Endothelial cell of umbilical vein (primary cell): ENCODE measurements around the gene NUBPL. TPM values are rescaled to one million over a fixed set of nuclear protein-coding genes. Genes with fewer than 3 reads are reported as not detected.

Experiments used
- BruUV-seq: library from RNA; stranded (reverse); fragments of 400-500 nt; replicated peaks from 2 replicates; lab custom pipeline; 2021; lab: Mats Ljungman, UMichigan
- CTCF ChIA-PET: fragments of 300-600, 350-600 bp; sonication (Branson Sonifier 250); formaldehyde crosslinking; loops from one replicate; lab custom pipeline; 2021; ENCODE audit warnings: antibody characterized with exemption, inconsistent platforms; lab: Charles Lee
- POLR2A ChIA-PET: fragments of 300-600, 350-600 bp; sonication (Branson Sonifier 250); formaldehyde crosslinking; loops from one replicate; lab custom pipeline; 2021; ENCODE audit warnings: antibody characterized with exemption, inconsistent platforms; lab: Charles Lee
- DNase-seq: peaks from one replicate; pipeline ENCODE4 v3.0.0-alpha.2; 2011; ENCODE audit warnings: low read depth, low spot score
- FAIRE-seq: peaks from 2 replicates; lab custom pipeline; 2011; peaks lifted over from hg19 to GRCh38; lab: Jason Lieb, UNC
- H2AFZ ChIP-seq: 2 replicates; pipeline ENCODE4 v1.6.0; 2012; ENCODE audit warnings: low read depth, low read length, control low read depth, inconsistent platforms
- H3K27ac ChIP-seq: 2 replicates; pipeline ENCODE4 v1.5.1; 2011; ENCODE audit warnings: low read depth, mild to moderate bottlenecking, control low read depth, low read length, moderate library complexity; ENCODE audit not compliant: insufficient read depth
- H3K27me3 ChIP-seq, 2 experiments: 2 replicates each; pipeline versions ENCODE4 v1.6.0 to v1.6.1; 2011; ENCODE audit warnings: low read length in 2 of 2, mixed read lengths in 1 of 2; ENCODE audit not compliant: control insufficient read depth in 2 of 2, insufficient read depth in 2 of 2
- H3K36me3 ChIP-seq, 2 experiments: 2 replicates in 1 of 2; 3 replicates in 1 of 2; pipeline ENCODE4 v1.5.1; 2011; ENCODE audit warnings: low read length in 2 of 2, mild to moderate bottlenecking in 1 of 2, moderate library complexity in 1 of 2; ENCODE audit not compliant: control insufficient read depth in 2 of 2, insufficient read depth in 2 of 2; ENCODE audit errors: extremely low read depth in 1 of 2
- H3K4me1 ChIP-seq: 3 replicates; pipeline ENCODE4 v1.5.1; 2011; ENCODE audit warnings: mild to moderate bottlenecking, low read length; ENCODE audit not compliant: control insufficient read depth, insufficient read depth; ENCODE audit errors: extremely low read depth
- H3K4me2 ChIP-seq: 2 replicates; pipeline ENCODE4 v1.6.1; 2011; ENCODE audit warnings: low read length, control low read depth, mixed read lengths; ENCODE audit not compliant: insufficient read depth
- H3K4me3 ChIP-seq, 3 experiments: fragments of 200-600 bp in 1 of 3; sonication (generic), shearing (Covaris generic) in 1 of 3; replicated peaks in 1 of 3; 2 replicates each; pipeline ENCODE4 v1.5.1; 2011 to 2016; ENCODE audit warnings: control low read depth in 3 of 3, low read length in 3 of 3, mild to moderate bottlenecking in 2 of 3, inconsistent platforms in 1 of 3, low read depth in 1 of 3, moderate library complexity in 1 of 3; ENCODE audit not compliant: insufficient read depth in 1 of 3
- H3K79me2 ChIP-seq: 2 replicates; pipeline ENCODE4 v1.6.0; 2012; ENCODE audit warnings: low read length, inconsistent platforms; ENCODE audit not compliant: control insufficient read depth, insufficient read depth
- H3K9ac ChIP-seq: replicated peaks from 2 replicates; pipeline ENCODE3; 2011; ENCODE audit warnings: low read length, control low read depth; ENCODE audit not compliant: insufficient read depth; ENCODE audit errors: extremely low read depth
- H3K9me1 ChIP-seq: replicated peaks from 3 replicates; pipeline ENCODE4 v1.6.0; 2011; ENCODE audit warnings: mild to moderate bottlenecking, low read length; ENCODE audit not compliant: control insufficient read depth, insufficient read depth; ENCODE audit errors: extremely low read depth
- H3K9me3 ChIP-seq: replicated peaks from 2 replicates; pipeline ENCODE4 v1.5.1; 2012; ENCODE audit warnings: low read length, inconsistent platforms; ENCODE audit not compliant: control insufficient read depth, insufficient read depth
- H4K20me1 ChIP-seq: replicated peaks from 2 replicates; pipeline ENCODE3; 2011; ENCODE audit warnings: mild to moderate bottlenecking, low read length; ENCODE audit not compliant: control insufficient read depth, insufficient read depth; ENCODE audit errors: extremely low read depth
- CTCF ChIP-seq, 2 donors: IDR thresholded peaks; 1 replicate in 1 of 2; 2 replicates in 1 of 2; pipeline ENCODE4 v1.5.1; 2011; ENCODE audit warnings: low read length in 2 of 2, mild to moderate bottlenecking in 2 of 2, moderate library complexity in 2 of 2, control low read depth in 1 of 2, inconsistent platforms in 1 of 2, low read depth in 1 of 2; ENCODE audit not compliant: insufficient read depth in 1 of 2; ENCODE audit errors: extremely low read depth in 1 of 2
- EZH2 ChIP-seq: IDR thresholded peaks from 2 replicates; pipeline ENCODE4 v1.6.1; 2012; ENCODE audit warnings: borderline replicate concordance, low read depth, mild to moderate bottlenecking, moderate library complexity, low read length, inconsistent platforms; ENCODE audit not compliant: severe bottlenecking
- FOS ChIP-seq: IDR thresholded peaks from 2 replicates; pipeline ENCODE4 v1.6.1; 2011; ENCODE audit warnings: mild to moderate bottlenecking, low read length, moderate library complexity, borderline replicate concordance; ENCODE audit not compliant: insufficient read depth
- GATA2 ChIP-seq: IDR thresholded peaks from 2 replicates; pipeline ENCODE4 v1.7.0; 2011; ENCODE audit warnings: low read depth, mild to moderate bottlenecking, moderate library complexity, mixed read lengths, low read length; ENCODE audit not compliant: insufficient read length, insufficient read depth
- JUN ChIP-seq: IDR thresholded peaks from 2 replicates; pipeline ENCODE4 v1.6.1; 2011; ENCODE audit warnings: borderline replicate concordance, low read depth; ENCODE audit not compliant: insufficient read length, insufficient read depth
- MAX ChIP-seq: IDR thresholded peaks from 2 replicates; pipeline ENCODE4 v1.6.1; 2011; ENCODE audit not compliant: insufficient read depth, insufficient read length
- MYC ChIP-seq: IDR thresholded peaks from one replicate; pipeline ENCODE4 v1.6.1; 2011; ENCODE audit warnings: mild to moderate bottlenecking, low read depth, low read length
- POLR2A ChIP-seq: IDR thresholded peaks from 2 replicates; pipeline ENCODE4 v1.6.1; 2012; ENCODE audit warnings: low read depth, mild to moderate bottlenecking, control low read depth, low read length
- POLR2AphosphoS5 ChIP-seq: IDR thresholded peaks from 2 replicates; pipeline ENCODE4 v1.6.1; 2012; ENCODE audit warnings: low read depth, mild to moderate bottlenecking, control low read depth, low read length, moderate library complexity; ENCODE audit not compliant: insufficient read depth
- dilution Hi-C: fragments of 300-500 bp; cut with MboI; formaldehyde crosslinking; loops from one replicate; pipeline ENCODE4 v1.15.0; 2019; ENCODE audit warnings: low sequenced_read_pairs; ENCODE audit not compliant: extremely low pct_ligation_motif_present
- intact Hi-C: fragments of 100-400 bp; cut with micrococcal nuclease; formaldehyde crosslinking; loops from one replicate; pipeline ENCODE4 v1.10.0; 2022
- polyA plus RNA-seq, 4 experiments: library from polyadenylated mRNA; depleted of rRNA in 3 of 4; stranded (reverse) in 3 of 4; unstranded in 1 of 4; fragments of >200 nt; gene quantifications; 2 replicates each; pipeline versions ENCODE4 v1.2.1 to v1.2.3, GENCODE V29; 2011 to 2012; ENCODE audit warnings: missing spikeins in 1 of 4
- total RNA-seq: library from RNA; stranded (reverse); gene quantifications from 2 replicates; pipeline ENCODE4 v1.2.3, GENCODE V29; 2021

Gene NUBPL
- total and polyA plus RNA-seq, 2 donors (not counting 3 experiments of a cell fraction or from before 2014, with no cell fraction given) = 2.1 to 12.3 TPM

GRCh38 chr14:31761325-31761724 lies 200.1 kb downstream of the NUBPL start:
- no TSS peak for BruUV-seq
- Histone ChIP-seq H3K4me1 (no peaks in the 10 kb centered on the region), H3K9me3 (no peaks in the 10 kb centered on the region), H3K36me3 (no peaks in the 10 kb centered on the region), H3K79me2 (no peaks in the 10 kb centered on the region), H3K9ac (no peak overlapping the region), H4K20me1 (no peaks in the 10 kb centered on the region), H3K9me1 (no peaks in the 10 kb centered on the region), H3K4me3 (no peak overlapping the region), H2AFZ (no peak overlapping the region), H3K27ac (no peak overlapping the region), H3K4me2 (no peak overlapping the region), H3K27me3 (no peaks in the 10 kb centered on the region)
- DNase-seq (no peak), FAIRE-seq (no peak)
- dilution Hi-C loops (no loop called here), intact Hi-C loops (no loop called here)
- POLR2A ChIA-PET = no interaction called here
- CTCF ChIA-PET = interaction anchor here (1.0 kb wide), 1 partner anchor 10 kb away, joined by 3 read pairs; no protein-coding TSS in a partner anchor
- no peak for TF ChIP-seq FOS
- TF ChIP-seq MYC = no peak
- TF ChIP-seq POLR2A = no peak
- TF ChIP-seq POLR2AphosphoS5 = no peak
- no peak for TF ChIP-seq MAX
- TF ChIP-seq JUN = no peak
- TF ChIP-seq GATA2 = no peak
- TF ChIP-seq CTCF (IDR thresholded peaks at IDR 0.05; ENCODE audit: extremely low read depth in 1 of 2, insufficient read depth in 1 of 2, low read depth in 1 of 2, low read length in 2 of 2) = no peak
- TF ChIP-seq EZH2 = no peak
